Thyroid gland (tissue), 4 donors: Measurements from ENCODE around the gene DGCR2.

ENCODE experiments used
- CTCF ChIP-seq, 6 experiments: fragments of 200-600 bp in 3 of 6; fragments of 450-650 bp in 3 of 6; sonication (generic) in 3 of 6; IDR thresholded peaks; one replicate each; pipeline ENCODE4 v1.5.1; 2016 to 2019; ENCODE audit warnings: antibody characterized with exemption in 6 of 6, mild to moderate bottlenecking in 2 of 6, inconsistent platforms in 1 of 6, moderate library complexity in 1 of 6
- POLR2A ChIP-seq, 2 donors: fragments of 450-650 bp; IDR thresholded peaks; one replicate each; pipeline ENCODE4 v1.6.1; 2017; ENCODE audit warnings: antibody characterized with exemption in 2 of 2, mild to moderate bottlenecking in 2 of 2, moderate library complexity in 1 of 2

DNA sequence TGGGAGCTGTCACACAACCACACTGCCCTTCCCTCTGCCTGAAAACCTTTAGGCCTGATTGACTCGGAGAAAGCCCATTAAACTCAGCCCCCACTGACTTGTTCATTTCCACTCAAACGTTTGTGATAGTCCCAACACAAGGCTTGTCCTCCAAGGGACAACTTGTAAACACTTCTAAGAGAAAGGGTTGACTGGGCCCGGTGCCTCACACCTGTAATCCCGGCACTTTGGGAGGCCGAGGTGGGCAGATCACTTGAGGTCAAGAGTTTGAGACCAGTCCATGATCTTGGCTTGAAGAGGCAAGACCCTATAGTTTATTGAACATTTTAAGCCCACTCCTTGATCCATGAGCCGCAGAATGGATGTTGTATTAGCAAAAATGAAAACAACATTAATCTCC, 122.8 kb downstream of the DGCR2 start:
- TF ChIP-seq CTCF (IDR thresholded peaks at IDR 0.05): no peak
- no peak for TF ChIP-seq POLR2A (IDR thresholded peaks at IDR 0.05)
